ENCODE data around the gene CHST12. TPM values are rescaled to one million over a fixed set of nuclear protein-coding genes. Genes with fewer than 3 reads are reported as not detected.
A peak's percentile ranks its signal among the peaks of the same experiment; 100 is the strongest.

The CHST12 gene
- total and polyA plus RNA-seq, 5 donors, result 16.6 to 19.5 (median 19.3) TPM

- ATAC-seq (no peak), DNase-seq (no peak)
- 88% methylated on average over 4 of the region's 4 CpGs for WGBS
- Histone ChIP-seq H3K4me3 (ENCODE audit: low read length) (no peak overlapping the region), H3K27me3 (ENCODE audit: control insufficient read depth, insufficient read depth) (no peaks in the 10 kb centered on the region), H3K9me3 (ENCODE audit: control insufficient read depth, low read length) (no peaks in the 10 kb centered on the region), H3K4me1 (ENCODE audit: control insufficient read depth, insufficient read depth, low read length) (peaks cover 2% of the 10 kb centered on the region), H3K27ac (ENCODE audit: low read length) (no peak overlapping the region)
- intact Hi-C loops (cut with DNase I), result loop anchor here in 1 of 4 donors (10.0 kb wide), 1 partner anchor 74 kb away; the partner anchor contains the start of genes BRAT1 and IQCE
These were observed 77.8 kb downstream of the CHST12 start for GRCh38 chr7:2481195-2481594.

- intact Hi-C loops (cut with DNase I), result loop anchor here in 1 of 4 donors (10.0 kb wide), 1 partner anchor 72 kb away; the partner anchor contains the start of genes BRAT1 and IQCE
- peaks cover 8% of the 10 kb centered on the region for H3K4me1 ChIP-seq (ENCODE audit: control insufficient read depth, insufficient read depth, low read length)
- H3K27me3 ChIP-seq (ENCODE audit: control insufficient read depth, insufficient read depth), result no peaks in the 10 kb centered on the region
- DNase-seq (peak in 2 of 3 donors; percentile 32 to 45), ATAC-seq (no peak)
- no peak overlapping the region for H3K4me3 ChIP-seq (ENCODE audit: low read length)
- no peaks in the 10 kb centered on the region for H3K9me3 ChIP-seq (ENCODE audit: control insufficient read depth, low read length)
- no peak overlapping the region for H3K27ac ChIP-seq (ENCODE audit: low read length)
- 79% methylated on average over 10 of the region's 10 CpGs for WGBS
These were observed 79.5 kb downstream of the CHST12 start for GRCh38 chr7:2482725-2483451.

GRCh38 chr7:2483494-2483893 is 80.1 kb downstream of the CHST12 start:
- Histone ChIP-seq H3K4me1 (ENCODE audit: control insufficient read depth, insufficient read depth, low read length) (peaks cover 12% of the 10 kb centered on the region), H3K4me3 (ENCODE audit: low read length) (no peak overlapping the region), H3K9me3 (ENCODE audit: control insufficient read depth, low read length) (no peaks in the 10 kb centered on the region), H3K27me3 (ENCODE audit: control insufficient read depth, insufficient read depth) (no peaks in the 10 kb centered on the region), H3K27ac (ENCODE audit: low read length) (no peak overlapping the region)
- DNase-seq (no peak), ATAC-seq (no peak)
- intact Hi-C loops (cut with DNase I), result loop anchor here in 1 of 4 donors (10.0 kb wide), 1 partner anchor 71 kb away; the partner anchor contains the start of genes BRAT1 and IQCE
- 55% methylated on average over 5 of the region's 5 CpGs for WGBS

- no peak for DNase-seq
- WGBS, result 86% methylated on average over 12 of the region's 12 CpGs
- Histone ChIP-seq H3K9me3 (ENCODE audit: control insufficient read depth, low read length) (no peaks in the 10 kb centered on the region), H3K27ac (ENCODE audit: low read length) (no peak overlapping the region), H3K4me1 (ENCODE audit: control insufficient read depth, insufficient read depth, low read length) (peaks cover 14% of the 10 kb centered on the region), H3K27me3 (ENCODE audit: control insufficient read depth, insufficient read depth) (no peaks in the 10 kb centered on the region), H3K4me3 (ENCODE audit: low read length) (no peak overlapping the region)
- no peak for ATAC-seq
- intact Hi-C loops (cut with DNase I), result loop anchor here in 1 of 4 donors (10.0 kb wide), 1 partner anchor 70 kb away; the partner anchor contains the start of genes BRAT1 and IQCE
These were observed 81.5 kb downstream of the CHST12 start for GRCh38 chr7:2484868-2485267.

- H3K9me3 ChIP-seq (ENCODE audit: control insufficient read depth, low read length), result no peaks in the 10 kb centered on the region
- peaks cover 15% of the 10 kb centered on the region for H3K4me1 ChIP-seq (ENCODE audit: control insufficient read depth, insufficient read depth, low read length)
- intact Hi-C loops (cut with DNase I), result loop anchor here in 1 of 4 donors (10.0 kb wide), 1 partner anchor 67 kb away; the partner anchor contains the start of genes BRAT1 and IQCE
- ATAC-seq (peak; percentile 57 to 69), DNase-seq (peak; percentile 68 to 87 (median 86))
- H3K27me3 ChIP-seq (ENCODE audit: control insufficient read depth, insufficient read depth), result no peaks in the 10 kb centered on the region
- WGBS, result 35% methylated on average over 14 of the region's 14 CpGs
- H3K27ac ChIP-seq (ENCODE audit: low read length), result peak overlapping the region; percentile 26
- H3K4me3 ChIP-seq (ENCODE audit: low read length), result no peak overlapping the region
These were observed 84.3 kb downstream of the CHST12 start for GRCh38 chr7:2487586-2488271.

- H3K4me3 ChIP-seq (ENCODE audit: low read length), result no peak overlapping the region
- H3K9me3 ChIP-seq (ENCODE audit: control insufficient read depth, low read length), result no peaks in the 10 kb centered on the region
- WGBS, result 44% methylated on average over 8 of the region's 8 CpGs
- intact Hi-C loops (cut with DNase I), result loop anchor here in 1 of 4 donors (10.0 kb wide), 1 partner anchor 67 kb away; the partner anchor contains the start of genes BRAT1 and IQCE
- no peak overlapping the region for H3K27ac ChIP-seq (ENCODE audit: low read length)
- ATAC-seq (peak; percentile 68 to 77), DNase-seq (peak; percentile 75 to 83 (median 82))
- no peaks in the 10 kb centered on the region for H3K27me3 ChIP-seq (ENCODE audit: control insufficient read depth, insufficient read depth)
- peaks cover 18% of the 10 kb centered on the region for H3K4me1 ChIP-seq (ENCODE audit: control insufficient read depth, insufficient read depth, low read length)
These were observed 84.8 kb downstream of the CHST12 start for GRCh38 chr7:2488272-2488645.

- DNase-seq, result peak in 2 of 3 donors; percentile 43 to 53
- no peak for ATAC-seq
- Histone ChIP-seq H3K9me3 (ENCODE audit: control insufficient read depth, low read length) (no peaks in the 10 kb centered on the region), H3K4me3 (ENCODE audit: low read length) (no peak overlapping the region), H3K4me1 (ENCODE audit: control insufficient read depth, insufficient read depth, low read length) (peaks cover 21% of the 10 kb centered on the region), H3K27me3 (ENCODE audit: control insufficient read depth, insufficient read depth) (no peaks in the 10 kb centered on the region), H3K27ac (ENCODE audit: low read length) (peak overlapping the region; percentile 14)
- intact Hi-C loops (cut with DNase I), result loop anchor here in 1 of 4 donors (10.0 kb wide), 1 partner anchor 66 kb away; the partner anchor contains the start of genes BRAT1 and IQCE
- 27% methylated on average over 9 of the region's 9 CpGs for WGBS
These were observed 85.3 kb downstream of the CHST12 start for GRCh38 chr7:2488681-2489080.

- H3K4me1 ChIP-seq (ENCODE audit: control insufficient read depth, insufficient read depth, low read length), result peaks cover 21% of the 10 kb centered on the region
- intact Hi-C loops (cut with DNase I), result no loop called here
- DNase-seq, result peak in 2 of 3 donors; percentile 66 to 73
These were observed 86.8 kb downstream of the CHST12 start for GRCh38 chr7:2490181-2490651.

GRCh38 chr7:2492038-2492437 is 88.6 kb downstream of the CHST12 start:
- H3K27me3 ChIP-seq (ENCODE audit: control insufficient read depth, insufficient read depth), result no peaks in the 10 kb centered on the region
- WGBS, result 98% methylated on average over 2 of the region's 2 CpGs

More at GRCh38 chr7:2490181-2490651, 86.8 kb downstream of the CHST12 start:
- peak; percentile 34 to 38 for ATAC-seq
- no peaks in the 10 kb centered on the region for H3K27me3 ChIP-seq (ENCODE audit: control insufficient read depth, insufficient read depth)
- H3K27ac ChIP-seq (ENCODE audit: low read length), result peak overlapping the region; percentile 18
- WGBS, result 35% methylated on average over 13 of the region's 13 CpGs
- no peak overlapping the region for H3K4me3 ChIP-seq (ENCODE audit: low read length)
- no peaks in the 10 kb centered on the region for H3K9me3 ChIP-seq (ENCODE audit: control insufficient read depth, low read length)

GRCh38 chr7:2493205-2494164 is 90.1 kb downstream of the CHST12 start:
- DNase-seq (peak; percentile 39 to 77 (median 67)), ATAC-seq (peak; percentile 27 to 55)
- peaks cover 10% of the 10 kb centered on the region for H3K4me1 ChIP-seq (ENCODE audit: control insufficient read depth, insufficient read depth, low read length)
- H3K4me3 ChIP-seq (ENCODE audit: low read length), result no peak overlapping the region
- intact Hi-C loops (cut with DNase I), result no loop called here
- no peaks in the 10 kb centered on the region for H3K9me3 ChIP-seq (ENCODE audit: control insufficient read depth, low read length)
- no peaks in the 10 kb centered on the region for H3K27me3 ChIP-seq (ENCODE audit: control insufficient read depth, insufficient read depth)
- WGBS, result 32% methylated on average over 10 of the region's 11 CpGs
- H3K27ac ChIP-seq (ENCODE audit: low read length), result no peak overlapping the region

More at GRCh38 chr7:2492038-2492437, 88.6 kb downstream of the CHST12 start:
- no peak overlapping the region for H3K4me3 ChIP-seq (ENCODE audit: low read length)
- no peak for ATAC-seq
- intact Hi-C loops (cut with DNase I), result no loop called here
- peak in 1 of 3 donors; percentile 9 for DNase-seq
- peaks cover 21% of the 10 kb centered on the region for H3K4me1 ChIP-seq (ENCODE audit: control insufficient read depth, insufficient read depth, low read length)
- H3K27ac ChIP-seq (ENCODE audit: low read length), result no peak overlapping the region
- H3K9me3 ChIP-seq (ENCODE audit: control insufficient read depth, low read length), result no peaks in the 10 kb centered on the region
